Stimulated activated CD8-positive, alpha-beta memory T cell treated with anti-CD3 and anti-CD28 coated beads, Interleukin-7, amount 100 ng/mL, for 24 hours (primary cell): ENCODE measurements around the gene C1QB.
"Not testable (repeated sequence)": the region's sequence is repeated elsewhere in the genome, so short reads cannot be mapped to it uniquely, and the experiment has no call there.

Experiments used
- DNase-seq: peaks from one replicate; pipeline ENCODE4 v3.0.0-alpha.2; 2020; ENCODE audit warnings: low read depth

Gene C1QB

GRCh38 chr1:22662986-22663408 is 10.0 kb downstream of the C1QB start:
- DNase-seq, result no peak

GRCh38 chr1:22665752-22666151 is 12.7 kb downstream of the C1QB start:
- no peak for DNase-seq

- no peak for DNase-seq
Observed at GRCh38 chr1:22666412-22666811, 13.4 kb downstream of the C1QB start.

- not testable (repeated sequence) for DNase-seq
Observed at GRCh38 chr1:22668840-22669239, 15.8 kb downstream of the C1QB start.

GRCh38 chr1:22670352-22670975 is 17.4 kb downstream of the C1QB start:
- DNase-seq, result no peak

GRCh38 chr1:22671999-22672398 is 19.0 kb downstream of the C1QB start:
- no peak for DNase-seq

GRCh38 chr1:22673486-22674409 is 20.7 kb downstream of the C1QB start:
- DNase-seq, result no peak

- DNase-seq, result no peak
Observed at GRCh38 chr1:22674410-22674749, 21.3 kb downstream of the C1QB start.

GRCh38 chr1:22676151-22676550 is 23.1 kb downstream of the C1QB start:
- not testable (repeated sequence) for DNase-seq

- DNase-seq, result no peak
Observed at GRCh38 chr1:22676916-22677583, 24.0 kb downstream of the C1QB start.

- DNase-seq, result no peak
Observed at GRCh38 chr1:22677931-22678896, 25.2 kb downstream of the C1QB start.

GRCh38 chr1:22680726-22681125 is 27.7 kb downstream of the C1QB start:
- DNase-seq, result no peak

- no peak for DNase-seq
Observed at GRCh38 chr1:22681556-22682276, 28.7 kb downstream of the C1QB start.

- no peak for DNase-seq
Observed at GRCh38 chr1:22683547-22683946, 30.5 kb downstream of the C1QB start.

GRCh38 chr1:22685591-22686059 is 32.6 kb downstream of the C1QB start:
- DNase-seq, result no peak

GRCh38 chr1:22687191-22687590 is 34.2 kb downstream of the C1QB start:
- DNase-seq, result no peak

GRCh38 chr1:22688466-22688865 is 35.4 kb downstream of the C1QB start:
- DNase-seq, result no peak

- DNase-seq, result no peak
Observed at GRCh38 chr1:22689505-22689904, 36.5 kb downstream of the C1QB start.

GRCh38 chr1:22691031-22691753 is 38.2 kb downstream of the C1QB start:
- DNase-seq, result no peak

- DNase-seq, result no peak
Observed at GRCh38 chr1:22694172-22694571, 41.1 kb downstream of the C1QB start.
